Measurements from ENCODE around the gene MLLT10.

DNA sequence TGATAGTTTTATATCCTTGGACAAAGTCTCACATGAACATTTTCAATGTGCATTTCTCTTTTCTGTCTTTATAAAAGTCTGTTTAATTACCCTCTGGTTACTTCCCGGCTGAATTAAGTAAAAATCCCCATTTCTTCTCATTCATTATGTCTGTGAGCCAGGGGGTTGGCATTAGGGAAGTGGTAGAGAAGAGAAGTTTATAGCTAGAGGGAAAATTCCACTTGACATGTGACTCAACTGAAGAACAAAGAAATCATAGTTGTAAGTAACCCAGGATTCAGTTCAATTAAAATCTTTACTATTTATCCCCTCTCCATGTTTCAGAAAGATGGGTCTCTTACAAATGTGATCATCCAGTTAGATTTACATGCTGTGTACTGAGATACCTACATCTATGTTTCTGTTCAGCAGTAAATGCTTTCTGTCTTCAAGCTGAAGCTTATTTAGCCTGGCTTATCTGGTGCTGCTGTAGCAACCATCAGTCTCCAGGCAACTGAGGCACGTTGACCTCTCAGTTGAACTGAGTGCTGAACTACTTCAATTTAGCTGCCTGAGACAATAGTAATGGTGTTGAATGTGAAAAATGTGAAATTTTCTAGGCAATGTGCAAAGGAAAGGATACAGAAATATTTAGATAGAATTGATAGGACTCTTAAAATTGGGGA is 181.6 kb downstream of the MLLT10 start:
- TF ChIP-seq POLR2A (IDR thresholded peaks at IDR 0.05) (no peak), CTCF (IDR thresholded peaks at IDR 0.05) (no peak)

All from lower leg skin (tissue), 3 donors.